NCI-H1436 treated with DMSO at 0.1 percent for 48 hours (cell line): Measurements from ENCODE around the gene CBX4.

Source experiments
- DNase-seq: peaks from one replicate; lab custom pipeline; 2025; lab: John Stamatoyannopoulos, UW

Gene CBX4

GRCh38 chr17:79839356-79840268 lies at the start of gene CBX4:
CBX4 (minus strand) TSS chr17:79839440; CDS start chr17:79839251, 189 bp downstream.
- DNase-seq = peak; percentile 81

GRCh38 chr17:79888009-79888540 lies 48.8 kb upstream of the CBX4 start:
- DNase-seq = no peak

GRCh38 chr17:79887451-79887991 lies 48.3 kb upstream of the CBX4 start:
- no peak for DNase-seq

GRCh38 chr17:79883202-79883601 lies 44.0 kb upstream of the CBX4 start:
- DNase-seq = peak; percentile 7

- DNase-seq = no peak
Observed at GRCh38 chr17:79878329-79878947, 39.2 kb upstream of the CBX4 start.

GRCh38 chr17:79877041-79877440 lies 37.8 kb upstream of the CBX4 start:
- no peak for DNase-seq

- DNase-seq = no peak
Observed at GRCh38 chr17:79875511-79875910, 36.3 kb upstream of the CBX4 start.

GRCh38 chr17:79874329-79874981 lies 35.2 kb upstream of the CBX4 start:
- DNase-seq = no peak

GRCh38 chr17:79873583-79873982 lies 34.3 kb upstream of the CBX4 start:
- DNase-seq = no peak

GRCh38 chr17:79872762-79873161 lies 33.5 kb upstream of the CBX4 start:
- DNase-seq = no peak

- DNase-seq = no peak
Observed at GRCh38 chr17:79871131-79871530, 31.9 kb upstream of the CBX4 start.

GRCh38 chr17:79870540-79870939 lies 31.3 kb upstream of the CBX4 start:
- no peak for DNase-seq

GRCh38 chr17:79866791-79867518 lies 27.7 kb upstream of the CBX4 start:
- no peak for DNase-seq

GRCh38 chr17:79865351-79866210 lies 26.3 kb upstream of the CBX4 start:
- DNase-seq = no peak

- DNase-seq = no peak
Observed at GRCh38 chr17:79864617-79865250, 25.5 kb upstream of the CBX4 start.

- no peak for DNase-seq
Observed at GRCh38 chr17:79864147-79864546, 24.9 kb upstream of the CBX4 start.

GRCh38 chr17:79862771-79863440 lies 23.7 kb upstream of the CBX4 start:
- DNase-seq = no peak

GRCh38 chr17:79862238-79862637 lies 23.0 kb upstream of the CBX4 start:
- DNase-seq = no peak

- DNase-seq = no peak
Observed at GRCh38 chr17:79861413-79862216, 22.4 kb upstream of the CBX4 start.
